ENCODE data around the gene CLCN7. TPM values are rescaled to one million over a fixed set of nuclear protein-coding genes. Genes with fewer than 3 reads are reported as not detected.

Gene CLCN7
- total and polyA plus RNA-seq, 2 experiments from 2014 or later, result 17.4 to 53.8 TPM

- Histone ChIP-seq H3K27ac (ENCODE audit: low read depth) (no peak overlapping the region), H2AFZ (no peak overlapping the region), H3K4me3 (no peak overlapping the region), H3K4me2 (no peak overlapping the region), H3K9me2 (ENCODE audit: insufficient read depth) (no peaks in the 10 kb centered on the region), H3K79me2 (replicated peaks; ENCODE audit: insufficient read depth) (no peaks in the 10 kb centered on the region), H4K20me1 (replicated peaks; ENCODE audit: insufficient read depth) (no peaks in the 10 kb centered on the region), H3K27me3 (ENCODE audit: insufficient read depth) (no peaks in the 10 kb centered on the region), H3K36me3 (ENCODE audit: insufficient read depth) (no peaks in the 10 kb centered on the region), H3F3A (replicated peaks; ENCODE audit: low read depth) (no peaks in the 10 kb centered on the region), H3K4me1 (ENCODE audit: insufficient read depth) (no peaks in the 10 kb centered on the region)
- H3K27me3 Mint-ChIP-seq (ENCODE audit: insufficient read depth, low read depth, poor library complexity), result peaks cover 1% of the 10 kb centered on the region
- TF ChIP-seq STAT1 (IDR thresholded peaks at IDR 0.05; ENCODE audit: unreplicated experiment) (no peak), ZNF462 (CRISPR knock-in tag; IDR thresholded peaks at IDR 0.05) (no peak), REST (IDR thresholded peaks at IDR 0.05; ENCODE audit: unreplicated experiment) (no peak), EZH2 (IDR thresholded peaks at IDR 0.05; ENCODE audit: low read depth, unreplicated experiment) (no peak), CTCF (conservative IDR thresholded peaks at IDR 0.05; ENCODE audit: low read depth in 2 of 2) (no peak), POLR2AphosphoS5 (IDR thresholded peaks at IDR 0.05; ENCODE audit: low read depth) (no peak), ZNF331 (CRISPR knock-in tag; IDR thresholded peaks at IDR 0.05; ENCODE audit: low read depth) (no peak), CREB1 (CRISPR knock-in tag; IDR thresholded peaks at IDR 0.05; ENCODE audit: low read depth) (no peak), EZH2phosphoT487 (IDR thresholded peaks at IDR 0.05; ENCODE audit: unreplicated experiment) (no peak), JUNB (IDR thresholded peaks at IDR 0.05; ENCODE audit: unreplicated experiment) (no peak)
- H3K9me3 Mint-ChIP-seq, result no peaks in the 10 kb centered on the region
- peaks cover 15% of the 10 kb centered on the region for H3K36me3 Mint-ChIP-seq (ENCODE audit: low read depth)
- no peak overlapping the region for H3K27ac Mint-ChIP-seq
- no peak for DNase-seq (ENCODE audit: low spot score)
- no peak for ATAC-seq
- no peaks in the 10 kb centered on the region for H3K4me1 Mint-ChIP-seq
- H3K4me3 Mint-ChIP-seq, result no peak overlapping the region
Observed at GRCh38 chr16:1520461-1520860, 45.6 kb upstream of the CLCN7 start.

All from GM23338 (cell line).